Thoracic aorta (tissue), 2 donors: ENCODE results near the gene GNGT2. TPM values are rescaled to one million over a fixed set of nuclear protein-coding genes. Genes with fewer than 3 reads are reported as not detected.

Source experiments
- ATAC-seq: fragments of 150-250 bp; one replicate; pipeline ENCODE4 v1.8.0; 2017; ENCODE audit warnings: low read depth; ENCODE audit not compliant: insufficient number of reproducible peaks, low FRiP score
- DNase-seq: peaks from one replicate; pipeline ENCODE4 v3.0.0-alpha.2; 2020; ENCODE audit warnings: low spot score
- H3K27ac ChIP-seq, 2 donors: fragments of 200-600 bp; sonication (generic); 1 replicate in 1 of 2; 2 replicates in 1 of 2; pipeline ENCODE4 v1.5.1; 2016; ENCODE audit warnings: mild to moderate bottlenecking in 2 of 2, moderate library complexity in 2 of 2
- H3K27me3 ChIP-seq: fragments of 200-600 bp; sonication (generic); replicated peaks from 2 replicates; pipeline ENCODE4 v1.6.0; 2016; ENCODE audit warnings: mild to moderate bottlenecking; ENCODE audit not compliant: insufficient read depth
- H3K36me3 ChIP-seq: fragments of 200-600 bp; sonication (generic); one replicate; pipeline ENCODE4 v1.5.1; 2016
- H3K4me1 ChIP-seq, 2 donors: fragments of 200-600 bp; sonication (generic); 1 replicate in 1 of 2; 2 replicates in 1 of 2; pipeline versions ENCODE4 v1.5.1 to v1.6.0; 2016; ENCODE audit warnings: low read depth in 2 of 2, mild to moderate bottlenecking in 1 of 2; ENCODE audit not compliant: control insufficient read depth in 1 of 2
- H3K4me3 ChIP-seq: fragments of 200-600 bp; sonication (generic); 2 replicates; pipeline ENCODE4 v1.5.1; 2016; ENCODE audit warnings: mild to moderate bottlenecking
- H3K9me3 ChIP-seq: fragments of 200-600 bp; sonication (generic); 2 replicates; pipeline ENCODE4 v1.5.1; 2016
- CTCF ChIP-seq: fragments of 200-600 bp; sonication (generic); IDR thresholded peaks from one replicate; pipeline ENCODE4 v1.5.1; 2019; ENCODE audit warnings: antibody characterized with exemption
- total RNA-seq, 2 donors: library from RNA; depleted of rRNA; stranded (reverse); fragments of >200 nt; gene quantifications; one replicate each; pipeline versions ENCODE4 v1.1.0 to v1.2.3, GENCODE V29; 2016

The GNGT2 gene
- total RNA-seq, 2 donors from 2014 or later, result 3.1 TPM; not detected in 1

GRCh38 chr17:49242813-49243212 is 32.4 kb upstream of the GNGT2 start:
- Histone ChIP-seq H3K4me1 (no peaks in the 10 kb centered on the region), H3K4me3 (no peak overlapping the region), H3K9me3 (no peaks in the 10 kb centered on the region), H3K27me3 (no peaks in the 10 kb centered on the region), H3K36me3 (no peaks in the 10 kb centered on the region), H3K27ac (no peak overlapping the region)
- TF ChIP-seq CTCF, result no peak
- DNase-seq (no peak), ATAC-seq (no peak)

- no peaks in the 10 kb centered on the region for H3K9me3 ChIP-seq
- DNase-seq (no peak), ATAC-seq (no peak)
These were observed 31.5 kb upstream of the GNGT2 start for GRCh38 chr17:49241692-49242397.

GRCh38 chr17:49241040-49241439 is 30.7 kb upstream of the GNGT2 start:
- Histone ChIP-seq H3K27ac (no peak overlapping the region), H3K4me3 (no peak overlapping the region), H3K36me3 (no peaks in the 10 kb centered on the region), H3K4me1 (no peaks in the 10 kb centered on the region), H3K9me3 (no peaks in the 10 kb centered on the region), H3K27me3 (no peaks in the 10 kb centered on the region)
- no peak for ATAC-seq
- DNase-seq, result no peak
- TF ChIP-seq CTCF, result no peak

More at GRCh38 chr17:49241692-49242397, 31.5 kb upstream of the GNGT2 start:
- Histone ChIP-seq H3K4me3 (no peak overlapping the region), H3K4me1 (no peaks in the 10 kb centered on the region), H3K36me3 (no peaks in the 10 kb centered on the region), H3K27ac (no peak overlapping the region), H3K27me3 (no peaks in the 10 kb centered on the region)
- no peak for TF ChIP-seq CTCF

GRCh38 chr17:49240619-49241018 is 30.2 kb upstream of the GNGT2 start:
- H3K27me3 ChIP-seq, result no peaks in the 10 kb centered on the region
- DNase-seq (no peak), ATAC-seq (no peak)
- H3K4me3 ChIP-seq, result no peak overlapping the region
- no peak overlapping the region for H3K27ac ChIP-seq
- no peaks in the 10 kb centered on the region for H3K4me1 ChIP-seq
- no peaks in the 10 kb centered on the region for H3K36me3 ChIP-seq
- no peaks in the 10 kb centered on the region for H3K9me3 ChIP-seq
- no peak for TF ChIP-seq CTCF

GRCh38 chr17:49239963-49240362 is 29.6 kb upstream of the GNGT2 start:
- ATAC-seq, result no peak
- Histone ChIP-seq H3K9me3 (no peaks in the 10 kb centered on the region), H3K27ac (no peak overlapping the region), H3K27me3 (no peaks in the 10 kb centered on the region), H3K4me3 (no peak overlapping the region), H3K4me1 (no peaks in the 10 kb centered on the region), H3K36me3 (no peaks in the 10 kb centered on the region)
- no peak for TF ChIP-seq CTCF
- no peak for DNase-seq
